ENCODE results near the gene PLEKHG4.

Gene PLEKHG4, protein sequence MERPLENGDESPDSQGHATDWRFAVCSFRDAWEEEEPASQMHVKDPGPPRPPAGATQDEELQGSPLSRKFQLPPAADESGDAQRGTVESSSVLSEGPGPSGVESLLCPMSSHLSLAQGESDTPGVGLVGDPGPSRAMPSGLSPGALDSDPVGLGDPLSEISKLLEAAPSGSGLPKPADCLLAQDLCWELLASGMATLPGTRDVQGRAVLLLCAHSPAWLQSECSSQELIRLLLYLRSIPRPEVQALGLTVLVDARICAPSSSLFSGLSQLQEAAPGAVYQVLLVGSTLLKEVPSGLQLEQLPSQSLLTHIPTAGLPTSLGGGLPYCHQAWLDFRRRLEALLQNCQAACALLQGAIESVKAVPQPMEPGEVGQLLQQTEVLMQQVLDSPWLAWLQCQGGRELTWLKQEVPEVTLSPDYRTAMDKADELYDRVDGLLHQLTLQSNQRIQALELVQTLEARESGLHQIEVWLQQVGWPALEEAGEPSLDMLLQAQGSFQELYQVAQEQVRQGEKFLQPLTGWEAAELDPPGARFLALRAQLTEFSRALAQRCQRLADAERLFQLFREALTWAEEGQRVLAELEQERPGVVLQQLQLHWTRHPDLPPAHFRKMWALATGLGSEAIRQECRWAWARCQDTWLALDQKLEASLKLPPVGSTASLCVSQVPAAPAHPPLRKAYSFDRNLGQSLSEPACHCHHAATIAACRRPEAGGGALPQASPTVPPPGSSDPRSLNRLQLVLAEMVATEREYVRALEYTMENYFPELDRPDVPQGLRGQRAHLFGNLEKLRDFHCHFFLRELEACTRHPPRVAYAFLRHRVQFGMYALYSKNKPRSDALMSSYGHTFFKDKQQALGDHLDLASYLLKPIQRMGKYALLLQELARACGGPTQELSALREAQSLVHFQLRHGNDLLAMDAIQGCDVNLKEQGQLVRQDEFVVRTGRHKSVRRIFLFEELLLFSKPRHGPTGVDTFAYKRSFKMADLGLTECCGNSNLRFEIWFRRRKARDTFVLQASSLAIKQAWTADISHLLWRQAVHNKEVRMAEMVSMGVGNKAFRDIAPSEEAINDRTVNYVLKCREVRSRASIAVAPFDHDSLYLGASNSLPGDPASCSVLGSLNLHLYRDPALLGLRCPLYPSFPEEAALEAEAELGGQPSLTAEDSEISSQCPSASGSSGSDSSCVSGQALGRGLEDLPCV

DNA sequence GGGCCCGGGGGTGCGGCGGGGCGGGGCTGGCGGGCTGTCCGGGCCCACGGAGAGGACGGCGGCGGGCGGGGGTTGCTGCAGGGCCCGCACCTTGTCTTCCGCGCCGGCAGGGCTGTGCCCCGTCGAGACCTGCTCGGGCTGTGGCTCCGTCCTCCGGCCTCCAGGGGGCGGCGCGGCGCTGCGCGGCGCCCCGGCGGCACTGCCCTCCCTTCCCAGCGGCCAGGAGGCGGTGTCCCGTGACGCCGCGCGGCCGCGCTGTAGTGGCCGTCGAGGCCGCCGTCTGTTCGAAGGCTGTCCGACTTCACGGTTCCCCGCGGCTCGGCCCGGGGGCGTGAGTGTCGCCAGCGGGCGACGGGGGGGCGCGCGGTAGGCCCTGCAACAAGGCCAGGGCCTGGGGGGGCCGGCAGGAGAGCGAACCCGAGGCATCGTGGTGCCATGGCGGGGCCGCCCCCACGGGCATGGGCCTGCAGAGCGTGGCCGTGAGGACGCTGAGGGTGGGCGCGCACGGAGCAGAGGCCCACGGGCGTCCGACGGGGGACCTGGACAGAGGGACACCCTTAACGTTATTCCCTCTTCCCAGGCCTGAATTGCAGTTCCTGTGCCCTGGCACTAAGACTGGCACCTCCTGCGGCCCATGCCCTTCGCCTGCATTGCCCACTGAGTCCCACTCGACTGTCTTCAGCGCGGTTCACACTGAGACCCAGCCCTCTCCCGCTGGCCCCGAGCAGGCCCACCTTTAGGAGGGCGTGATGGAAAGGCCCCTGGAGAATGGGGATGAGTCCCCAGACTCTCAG, at the start of gene PLEKHG4:
PLEKHG4 (plus strand) TSS at position 237 of the 794 bp plus-strand sequence; CDS start at position 750, 513 bp downstream.
- peak; percentile 82 for DNase-seq

- DNase-seq = no peak
Measured at GRCh38 chr16:67229906-67230808, 49.2 kb upstream of the PLEKHG4 start.

- DNase-seq = no peak
Measured at GRCh38 chr16:67230809-67231660, 48.3 kb upstream of the PLEKHG4 start.

- no peak for DNase-seq
Measured at GRCh38 chr16:67233596-67233995, 45.7 kb upstream of the PLEKHG4 start.

DNA sequence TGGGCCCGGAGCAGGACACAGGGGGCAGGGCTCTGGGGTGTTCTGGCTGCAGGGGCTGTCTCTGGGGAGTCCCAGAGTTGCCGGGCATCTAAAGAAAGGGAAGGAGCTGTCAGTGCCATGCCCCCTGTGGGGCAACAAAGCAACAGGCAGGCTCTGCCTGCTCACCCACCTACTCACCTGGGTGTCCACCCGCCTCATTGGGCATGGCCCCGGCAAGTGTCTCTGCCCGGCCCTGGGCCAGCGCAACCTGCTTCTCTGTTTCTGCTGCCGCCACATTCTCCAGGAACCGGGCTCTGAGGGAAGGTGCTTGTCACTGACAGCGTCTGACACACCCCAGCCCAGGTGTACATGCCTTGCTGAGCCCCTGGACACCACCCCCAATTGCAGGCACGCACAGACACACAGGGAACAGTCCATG, 45.1 kb upstream of the PLEKHG4 start:
- DNase-seq = no peak

DNA sequence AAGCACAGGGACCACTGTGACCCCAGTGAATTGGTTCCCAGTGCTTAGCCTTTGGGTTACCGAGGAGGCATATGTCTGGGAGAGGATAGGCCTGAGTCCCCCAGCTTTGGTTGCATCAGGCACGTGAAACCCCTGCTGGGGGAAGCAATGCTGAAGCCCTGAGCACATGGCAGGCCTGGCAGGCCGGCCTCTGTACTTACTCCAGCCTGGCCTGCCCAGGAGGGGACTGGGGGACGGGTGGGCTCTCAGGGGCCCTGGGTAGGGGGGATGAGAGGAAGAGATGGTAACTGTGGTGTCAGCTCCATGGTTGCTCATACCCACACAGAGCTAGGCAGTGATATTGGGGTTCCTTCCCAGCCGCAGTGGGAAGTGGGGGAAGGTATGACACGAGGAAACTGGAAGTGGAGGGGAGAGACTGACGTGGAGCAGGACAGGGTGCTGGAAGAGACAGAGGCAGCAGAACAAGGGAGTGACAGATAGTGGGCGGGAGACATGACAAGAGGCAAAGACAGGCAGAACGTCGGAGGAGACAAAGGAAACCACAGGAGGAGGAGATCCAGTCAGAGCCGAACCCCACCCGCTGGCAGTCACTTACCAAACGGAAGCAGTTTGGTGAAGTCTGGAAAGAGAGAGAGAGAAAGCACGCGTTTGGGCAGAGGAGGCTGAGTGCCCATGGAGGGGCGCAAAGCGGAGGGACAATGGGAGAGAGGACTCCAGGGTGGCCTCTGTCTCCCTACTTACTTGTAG, 43.3 kb upstream of the PLEKHG4 start:
- DNase-seq = no peak

GRCh38 chr16:67236563-67237395, 42.6 kb upstream of the PLEKHG4 start:
- DNase-seq = peak; percentile 53

DNA sequence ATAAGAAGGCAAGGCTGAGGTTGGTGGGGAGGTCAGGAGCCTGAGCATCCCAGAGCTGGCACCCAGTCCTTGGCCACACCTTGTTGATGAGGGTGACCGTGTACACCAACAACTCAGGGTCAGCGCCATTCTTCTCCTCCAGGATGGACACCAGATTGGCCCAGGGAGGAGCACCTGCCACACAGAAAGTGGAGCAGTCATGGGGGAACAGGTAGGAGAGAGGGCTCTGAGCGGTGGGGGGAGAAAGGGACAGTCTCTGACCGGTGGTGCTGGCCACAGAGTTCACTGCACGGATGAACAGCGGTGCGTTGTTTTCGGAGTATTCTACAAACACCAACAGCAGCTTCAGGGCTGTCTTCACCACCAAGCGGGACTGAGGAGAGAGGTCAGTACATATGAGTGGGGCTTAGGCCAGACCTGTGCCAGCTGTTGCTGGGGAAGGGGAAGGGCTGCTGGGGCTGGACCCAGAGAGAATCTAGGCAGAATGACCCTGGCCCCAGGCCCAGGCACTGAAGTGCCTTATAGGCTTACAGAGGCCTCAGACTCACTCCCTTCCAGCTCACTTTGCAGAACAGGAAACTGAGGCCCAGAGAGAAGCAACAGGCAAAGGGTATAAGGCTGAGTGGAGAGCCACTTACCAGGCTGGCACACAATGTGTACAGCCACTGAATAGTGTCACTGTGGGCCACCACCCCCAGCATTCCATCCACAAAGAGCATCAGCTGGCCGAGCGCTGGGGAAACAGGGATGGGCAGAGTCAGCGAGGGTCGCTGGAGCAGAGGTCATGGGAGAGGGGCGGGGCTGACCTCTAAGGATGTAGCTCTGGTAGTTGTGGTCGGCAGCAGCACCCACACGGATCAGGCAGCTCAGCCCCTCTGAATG, 41.7 kb upstream of the PLEKHG4 start:
- DNase-seq = no peak

GRCh38 chr16:67238278-67238575, 41.1 kb upstream of the PLEKHG4 start:
- no peak for DNase-seq

DNA sequence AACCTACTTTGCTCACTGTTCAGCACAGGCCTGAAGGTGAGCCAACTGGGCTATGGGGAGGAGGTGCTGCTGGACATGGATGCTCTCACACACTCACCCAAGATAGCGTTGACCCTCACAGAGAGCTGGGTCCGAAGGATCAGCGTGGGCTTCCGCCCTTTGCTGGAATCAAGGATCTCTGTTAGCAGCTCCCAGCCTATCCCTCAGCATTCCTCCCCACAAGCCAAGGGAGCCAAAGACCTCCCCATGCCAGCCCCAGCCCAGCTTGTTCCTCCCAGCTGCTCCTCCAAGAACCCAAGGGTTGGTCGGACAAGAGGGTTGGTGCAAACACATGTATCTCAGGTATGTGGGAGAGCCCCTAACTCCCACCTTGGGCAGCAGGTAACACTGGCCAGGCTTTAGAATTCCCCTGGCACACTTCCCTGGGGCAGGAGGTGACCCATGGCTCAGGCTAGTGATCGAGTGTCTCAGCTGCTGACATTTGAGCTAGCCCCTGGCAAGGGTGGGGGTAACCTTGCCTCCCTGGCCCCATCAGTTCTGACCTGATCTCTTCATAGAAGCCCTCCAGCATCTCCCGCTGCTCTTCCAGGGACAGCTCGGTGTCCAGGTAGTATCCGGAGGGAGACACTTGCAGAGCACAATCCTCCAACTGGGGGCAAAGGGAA, 40.4 kb upstream of the PLEKHG4 start:
- DNase-seq = no peak

- DNase-seq = no peak
Measured at GRCh38 chr16:67240506-67240905, 38.8 kb upstream of the PLEKHG4 start.

DNA sequence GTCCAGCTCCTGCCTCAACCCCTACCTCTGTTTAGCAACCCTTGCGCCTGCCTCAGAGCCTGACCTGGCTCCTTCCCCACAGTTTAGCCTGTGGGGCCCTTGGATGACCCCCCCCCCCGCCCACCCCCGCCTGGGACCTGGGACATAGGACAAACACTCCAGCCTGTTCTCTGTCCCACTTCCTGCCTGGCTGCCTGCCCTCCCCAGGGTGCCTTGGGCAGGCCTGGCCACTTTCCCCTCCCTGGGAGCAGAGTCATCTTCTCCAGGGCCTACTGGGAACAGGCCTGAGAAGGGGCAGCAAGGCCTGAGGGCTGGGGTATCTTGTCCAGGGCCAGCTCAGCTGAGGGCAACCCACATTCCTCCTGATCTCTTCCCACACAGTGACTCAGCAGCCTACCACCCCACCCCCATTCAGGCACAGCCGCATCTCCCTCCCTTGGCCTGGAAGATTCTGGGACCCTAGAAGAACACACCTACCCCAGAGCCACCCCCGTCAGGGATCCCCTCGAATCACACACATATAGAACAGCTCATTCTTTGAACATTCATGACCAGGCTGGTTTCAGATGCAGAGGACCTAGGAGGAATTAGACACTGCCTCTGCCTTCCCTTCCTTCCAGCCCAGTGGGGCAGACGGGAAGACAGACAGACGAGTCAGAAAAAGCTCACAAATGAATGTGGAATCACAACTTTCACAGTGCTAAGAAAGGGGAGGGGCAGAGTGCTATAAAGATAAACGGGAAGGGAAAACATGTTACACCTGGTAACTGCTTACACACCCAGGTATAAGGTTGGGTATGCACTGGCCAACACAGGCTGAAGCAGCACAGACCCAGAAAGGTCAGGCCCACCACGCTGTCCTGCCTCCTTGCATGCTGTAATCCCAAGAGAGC, 38.1 kb upstream of the PLEKHG4 start:
- no peak for DNase-seq

- DNase-seq = no peak
Measured at GRCh38 chr16:67242138-67242730, 37.1 kb upstream of the PLEKHG4 start.

- DNase-seq = no peak
Measured at GRCh38 chr16:67243481-67243880, 35.9 kb upstream of the PLEKHG4 start.

- DNase-seq = peak; percentile 22
Measured at GRCh38 chr16:67244387-67245185, 34.7 kb upstream of the PLEKHG4 start.

Data from NCI-H69 (cell line).